DND-41 (cell line): ENCODE data around the gene CSNK1E.

Experiments
- EZH2 ChIP-seq: IDR thresholded peaks from 3 replicates; pipeline ENCODE4 v1.6.1; 2012; ENCODE audit warnings: borderline replicate concordance, low read depth, mild to moderate bottlenecking, moderate library complexity, low read length, inconsistent platforms; ENCODE audit not compliant: severe bottlenecking
- TF ChIP-seq, protein P1 (sequence below): IDR thresholded peaks from 2 replicates; pipeline ENCODE4 v1.5.1; 2012; ENCODE audit warnings: borderline replicate concordance, low read length, moderate library complexity, mild to moderate bottlenecking; ENCODE audit not compliant: poor library complexity, severe bottlenecking; ENCODE audit errors: extremely low read depth

- TF ChIP-seq, protein P1, sequence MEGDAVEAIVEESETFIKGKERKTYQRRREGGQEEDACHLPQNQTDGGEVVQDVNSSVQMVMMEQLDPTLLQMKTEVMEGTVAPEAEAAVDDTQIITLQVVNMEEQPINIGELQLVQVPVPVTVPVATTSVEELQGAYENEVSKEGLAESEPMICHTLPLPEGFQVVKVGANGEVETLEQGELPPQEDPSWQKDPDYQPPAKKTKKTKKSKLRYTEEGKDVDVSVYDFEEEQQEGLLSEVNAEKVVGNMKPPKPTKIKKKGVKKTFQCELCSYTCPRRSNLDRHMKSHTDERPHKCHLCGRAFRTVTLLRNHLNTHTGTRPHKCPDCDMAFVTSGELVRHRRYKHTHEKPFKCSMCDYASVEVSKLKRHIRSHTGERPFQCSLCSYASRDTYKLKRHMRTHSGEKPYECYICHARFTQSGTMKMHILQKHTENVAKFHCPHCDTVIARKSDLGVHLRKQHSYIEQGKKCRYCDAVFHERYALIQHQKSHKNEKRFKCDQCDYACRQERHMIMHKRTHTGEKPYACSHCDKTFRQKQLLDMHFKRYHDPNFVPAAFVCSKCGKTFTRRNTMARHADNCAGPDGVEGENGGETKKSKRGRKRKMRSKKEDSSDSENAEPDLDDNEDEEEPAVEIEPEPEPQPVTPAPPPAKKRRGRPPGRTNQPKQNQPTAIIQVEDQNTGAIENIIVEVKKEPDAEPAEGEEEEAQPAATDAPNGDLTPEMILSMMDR = no peak
- TF ChIP-seq EZH2 = no peak
Observed at GRCh38 chr22:38345782-38346181, 28.5 kb upstream of the CSNK1E start.
